NCI-H748 (cell line): ENCODE measurements around the gene TMEM167A.
A peak's percentile ranks its signal among the peaks of the same experiment; 100 is the strongest.

Experiments used
- DNase-seq: peaks from one replicate; lab custom pipeline; 2025; ENCODE audit not compliant: unreplicated experiment; lab: John Stamatoyannopoulos, UW

Gene TMEM167A

GRCh38 chr5:83036991-83037575 lies 40.1 kb downstream of the TMEM167A start:
- no peak for DNase-seq

- DNase-seq, result peak; percentile 34
These were observed 41.7 kb downstream of the TMEM167A start for GRCh38 chr5:83035373-83036100.

GRCh38 chr5:83034528-83035207 lies 42.5 kb downstream of the TMEM167A start:
- no peak for DNase-seq

- peak; percentile 87 for DNase-seq
These were observed 43.2 kb downstream of the TMEM167A start for GRCh38 chr5:83034036-83034435.

GRCh38 chr5:83031381-83031780 lies 45.8 kb downstream of the TMEM167A start:
- no peak for DNase-seq

GRCh38 chr5:83029912-83030311 lies 47.3 kb downstream of the TMEM167A start:
- DNase-seq, result no peak

GRCh38 chr5:83026930-83027687 lies 50.1 kb downstream of the TMEM167A start:
- DNase-seq, result no peak

- DNase-seq, result no peak
These were observed 50.7 kb downstream of the TMEM167A start for GRCh38 chr5:83026516-83026915.

GRCh38 chr5:83025690-83026478 lies 51.3 kb downstream of the TMEM167A start:
- no peak for DNase-seq

GRCh38 chr5:83022334-83022733 lies 54.9 kb downstream of the TMEM167A start:
- no peak for DNase-seq

- DNase-seq, result no peak
These were observed 61.5 kb downstream of the TMEM167A start for GRCh38 chr5:83015676-83016075.

GRCh38 chr5:83011985-83012384 lies 65.2 kb downstream of the TMEM167A start:
- no peak for DNase-seq

GRCh38 chr5:83009408-83009807 lies 67.8 kb downstream of the TMEM167A start:
- DNase-seq, result no peak

- no peak for DNase-seq
These were observed 69.4 kb downstream of the TMEM167A start for GRCh38 chr5:83007755-83008154.

- DNase-seq, result no peak
These were observed 70.4 kb downstream of the TMEM167A start for GRCh38 chr5:83006683-83007283.

GRCh38 chr5:83003791-83004190 lies 73.4 kb downstream of the TMEM167A start:
- no peak for DNase-seq
